Loucy (cell line): Measurements from ENCODE around the gene SPCS2.

Experiments
- H2AFZ ChIP-seq: fragments of 200-600 bp; sonication (generic); 2 replicates; pipeline ENCODE4 v1.6.0; 2016; ENCODE audit warnings: antibody characterized with exemption, mild to moderate bottlenecking, low read length, moderate library complexity
- H3F3A ChIP-seq: fragments of 200-600 bp; 2 replicates; pipeline ENCODE4 v1.6.0; 2016; ENCODE audit warnings: antibody characterized with exemption, low read depth, mild to moderate bottlenecking
- H3K27me3 ChIP-seq: fragments of 200-600 bp; sonication (generic); 2 replicates; pipeline ENCODE4 v1.6.1; 2014; ENCODE audit warnings: low read length, mild to moderate bottlenecking; ENCODE audit not compliant: insufficient read depth, poor library complexity, severe bottlenecking
- H3K36me3 ChIP-seq: fragments of 200-600 bp; sonication (generic); 2 replicates; pipeline ENCODE4 v1.6.1; 2016; ENCODE audit warnings: low read length; ENCODE audit not compliant: insufficient read depth
- H3K4me1 ChIP-seq: fragments of 200-600 bp; sonication (generic); 2 replicates; pipeline ENCODE4 v1.5.1; 2014; ENCODE audit warnings: low read length, mild to moderate bottlenecking; ENCODE audit not compliant: insufficient read depth, poor library complexity, severe bottlenecking
- H3K4me2 ChIP-seq: fragments of 200-600 bp; sonication (generic); 2 replicates; pipeline ENCODE4 v1.6.0; 2014; ENCODE audit warnings: antibody characterized with exemption, low read length, low read depth, mild to moderate bottlenecking; ENCODE audit not compliant: poor library complexity, severe bottlenecking
- H3K4me3 ChIP-seq: fragments of 200-600 bp; sonication (generic); 2 replicates; pipeline ENCODE4 v1.5.1; 2014; ENCODE audit warnings: low read length, mild to moderate bottlenecking, mixed read lengths; ENCODE audit not compliant: poor library complexity, severe bottlenecking
- H3K79me2 ChIP-seq: fragments of 200-600 bp; sonication (generic); 2 replicates; pipeline ENCODE4 v1.6.1; 2014; ENCODE audit warnings: low read length; ENCODE audit not compliant: insufficient read depth
- H3K9ac ChIP-seq: fragments of 200-600 bp; sonication (generic); 2 replicates; pipeline ENCODE4 v1.6.0; 2014; ENCODE audit warnings: mild to moderate bottlenecking, low read depth, low read length, moderate library complexity; ENCODE audit not compliant: poor library complexity, severe bottlenecking
- H3K9me2 ChIP-seq: fragments of 200-600 bp; sonication (generic); replicated peaks from 2 replicates; pipeline ENCODE4 v1.6.1; 2016; ENCODE audit warnings: low read depth, low read length, mixed read lengths
- H3K9me3 ChIP-seq: fragments of 200-600 bp; sonication (generic); 2 replicates; pipeline ENCODE4 v1.6.1; 2014; ENCODE audit warnings: mild to moderate bottlenecking, antibody characterized with exemption, low read length, low read depth; ENCODE audit not compliant: insufficient read depth
- H4K20me1 ChIP-seq: fragments of 200-600 bp; sonication (generic); 2 replicates; pipeline ENCODE4 v1.6.0; 2014; ENCODE audit warnings: antibody characterized with exemption, low read length, mild to moderate bottlenecking; ENCODE audit not compliant: insufficient read depth, poor library complexity, severe bottlenecking
- CTCF ChIP-seq: fragments of 200-600 bp; sonication (generic); conservative IDR thresholded peaks from 2 replicates; pipeline ENCODE4 v1.5.1; 2014; ENCODE audit warnings: mild to moderate bottlenecking, antibody characterized with exemption, low read length
- EZH2phosphoT487 ChIP-seq: fragments of 200-600 bp; IDR thresholded peaks from 2 replicates; pipeline ENCODE4 v1.6.1; 2018; ENCODE audit warnings: antibody characterized with exemption, mild to moderate bottlenecking, moderate library complexity, borderline replicate concordance

Gene SPCS2

GRCh38 chr11:75022296-75022695, 73.2 kb downstream of the SPCS2 start:
- TF ChIP-seq EZH2phosphoT487, result no peak
- TF ChIP-seq CTCF, result no peak
- Histone ChIP-seq H4K20me1 (no peaks in the 10 kb centered on the region), H3F3A (no peaks in the 10 kb centered on the region), H3K9ac (no peak overlapping the region), H3K4me1 (no peaks in the 10 kb centered on the region), H3K9me3 (no peaks in the 10 kb centered on the region), H3K9me2 (no peaks in the 10 kb centered on the region), H2AFZ (no peak overlapping the region), H3K4me3 (no peak overlapping the region), H3K36me3 (no peaks in the 10 kb centered on the region), H3K79me2 (no peaks in the 10 kb centered on the region), H3K4me2 (no peak overlapping the region), H3K27me3 (no peaks in the 10 kb centered on the region)

GRCh38 chr11:75022759-75023396, 73.8 kb downstream of the SPCS2 start:
- Histone ChIP-seq H3K9me3 (no peaks in the 10 kb centered on the region), H2AFZ (no peak overlapping the region), H3F3A (no peaks in the 10 kb centered on the region), H3K9me2 (no peaks in the 10 kb centered on the region), H3K4me3 (no peak overlapping the region), H3K27me3 (no peaks in the 10 kb centered on the region), H3K9ac (no peak overlapping the region), H4K20me1 (no peaks in the 10 kb centered on the region), H3K36me3 (no peaks in the 10 kb centered on the region), H3K79me2 (no peaks in the 10 kb centered on the region), H3K4me2 (no peak overlapping the region), H3K4me1 (no peaks in the 10 kb centered on the region)
- TF ChIP-seq EZH2phosphoT487, result no peak
- TF ChIP-seq CTCF, result peak; percentile 94

GRCh38 chr11:75023446-75024067, 74.5 kb downstream of the SPCS2 start:
- Histone ChIP-seq H3K9ac (no peak overlapping the region), H3K4me2 (no peak overlapping the region), H2AFZ (no peak overlapping the region), H3K4me3 (no peak overlapping the region), H3K9me2 (no peaks in the 10 kb centered on the region), H3K36me3 (no peaks in the 10 kb centered on the region), H3K4me1 (no peaks in the 10 kb centered on the region), H3K9me3 (no peaks in the 10 kb centered on the region), H4K20me1 (no peaks in the 10 kb centered on the region), H3K27me3 (no peaks in the 10 kb centered on the region), H3K79me2 (no peaks in the 10 kb centered on the region), H3F3A (no peaks in the 10 kb centered on the region)
- TF ChIP-seq CTCF, result no peak
- no peak for TF ChIP-seq EZH2phosphoT487
